NCI-H1417 (cell line): ENCODE measurements around the gene MPRIP.
"Not testable (repeated sequence)": the region's sequence is repeated elsewhere in the genome, so short reads cannot be mapped to it uniquely, and the experiment has no call there.

Source experiments
- DNase-seq, 3 experiments: peaks; one replicate each; lab custom pipeline; 2025; lab: John Stamatoyannopoulos, UW

MPRIP gene

GRCh38 chr17:17183744-17184143 lies 141.5 kb downstream of the MPRIP start:
- no peak for DNase-seq

GRCh38 chr17:17184985-17185757 lies 142.9 kb downstream of the MPRIP start:
- not testable (repeated sequence) for DNase-seq

- DNase-seq, result peak in 1 of 3 experiments; percentile 3
Measured at GRCh38 chr17:17186051-17186450, 143.8 kb downstream of the MPRIP start.

- no peak for DNase-seq
Measured at GRCh38 chr17:17186551-17187505, 144.6 kb downstream of the MPRIP start.

GRCh38 chr17:17188586-17188985 lies 146.3 kb downstream of the MPRIP start:
- no peak for DNase-seq

GRCh38 chr17:17189559-17189958 lies 147.3 kb downstream of the MPRIP start:
- DNase-seq, result no peak

GRCh38 chr17:17190188-17190587 lies 147.9 kb downstream of the MPRIP start:
- no peak for DNase-seq

GRCh38 chr17:17191346-17191792 lies 149.1 kb downstream of the MPRIP start:
- no peak for DNase-seq

- peak in 1 of 3 experiments; percentile 0 for DNase-seq
Measured at GRCh38 chr17:17191961-17192381, 149.7 kb downstream of the MPRIP start.

- not testable (repeated sequence) for DNase-seq
Measured at GRCh38 chr17:17195466-17195865, 153.2 kb downstream of the MPRIP start.

- no peak for DNase-seq
Measured at GRCh38 chr17:17196776-17197175, 154.5 kb downstream of the MPRIP start.

GRCh38 chr17:17198281-17198680 lies 156.0 kb downstream of the MPRIP start:
- no peak for DNase-seq

GRCh38 chr17:17200311-17200710 lies 158.1 kb downstream of the MPRIP start:
- no peak for DNase-seq

- no peak for DNase-seq
Measured at GRCh38 chr17:17200831-17201230, 158.6 kb downstream of the MPRIP start.

- DNase-seq, result no peak
Measured at GRCh38 chr17:17201271-17201670, 159.0 kb downstream of the MPRIP start.

GRCh38 chr17:17201907-17202306 lies 159.7 kb downstream of the MPRIP start:
- no peak for DNase-seq

- DNase-seq, result no peak
Measured at GRCh38 chr17:17203173-17203730, 161.0 kb downstream of the MPRIP start.

GRCh38 chr17:17204041-17204591 lies 161.9 kb downstream of the MPRIP start:
- no peak for DNase-seq

GRCh38 chr17:17204635-17205231 lies 162.5 kb downstream of the MPRIP start:
- no peak for DNase-seq

- DNase-seq, result peak; percentile 2 to 62 (median 50)
Measured at GRCh38 chr17:17205368-17206123, 163.3 kb downstream of the MPRIP start.
